SK-N-SH (cell line): ENCODE results near the gene DCLK1. TPM values are rescaled to one million over a fixed set of nuclear protein-coding genes. Genes with fewer than 3 reads are reported as not detected.

Experiments
- CTCF ChIA-PET: fragments of 300-600, 350-600 bp; formaldehyde crosslinking; extraction: SDS; loops from one replicate; lab custom pipeline; 2021; lab: Yijun Ruan, JAX
- POLR2A ChIA-PET: fragments of 350-600 bp; sonication (Branson Sonifier 250); formaldehyde crosslinking; extraction: SDS; loops from one replicate; lab custom pipeline; 2020; ENCODE audit warnings: antibody characterized with exemption, inconsistent platforms; lab: Yijun Ruan, JAX
- DNase-seq: peaks from one replicate; pipeline ENCODE4 v3.0.0; 2012
- H2AFZ ChIP-seq: fragments of 200-600 bp; sonication (generic); 2 replicates; pipeline ENCODE4 v1.8.1; 2016; ENCODE audit warnings: antibody characterized with exemption, mild to moderate bottlenecking, low read depth
- H3F3A ChIP-seq: fragments of 200-600 bp; sonication (generic); replicated peaks from 2 replicates; pipeline ENCODE3; 2016; ENCODE audit warnings: antibody characterized with exemption, mild to moderate bottlenecking; ENCODE audit not compliant: insufficient read depth
- H3K27ac ChIP-seq, 2 experiments: fragments of 200-500 bp in 1 of 2; fragments of 200-600 bp in 1 of 2; sonication (Bioruptor generic) in 1 of 2; sonication (generic), shearing (Covaris generic) in 1 of 2; 2 replicates each; pipeline versions ENCODE4 v1.5.1 to v1.6.1; 2014 to 2016; ENCODE audit warnings: low read depth in 2 of 2, inconsistent platforms in 1 of 2, low read length in 1 of 2, mild to moderate bottlenecking in 1 of 2, mixed read lengths in 1 of 2
- H3K27me3 ChIP-seq: fragments of 200-600 bp; sonication (generic), shearing (Covaris generic); 2 replicates; pipeline ENCODE4 v1.6.1; 2016; ENCODE audit warnings: mixed run types; ENCODE audit not compliant: insufficient read depth
- H3K36me3 ChIP-seq, 2 experiments: fragments of 200-500 bp in 1 of 2; fragments of 200-600 bp in 1 of 2; sonication (Bioruptor generic) in 1 of 2; sonication (generic) in 1 of 2; replicated peaks in 1 of 2; 2 replicates each; pipeline versions ENCODE3 to v1.5.1; 2014 to 2016; ENCODE audit warnings: low read length in 1 of 2, mild to moderate bottlenecking in 1 of 2; ENCODE audit not compliant: insufficient read depth in 2 of 2, control insufficient read depth in 1 of 2
- H3K4me1 ChIP-seq, 2 experiments: fragments of 200-500 bp in 1 of 2; fragments of 200-600 bp in 1 of 2; sonication (Bioruptor generic) in 1 of 2; sonication (generic), shearing (Covaris generic) in 1 of 2; 2 replicates each; pipeline versions ENCODE4 v1.5.1 to v1.6.1; 2014 to 2016; ENCODE audit warnings: low read depth in 1 of 2, low read length in 1 of 2, mixed run types in 1 of 2; ENCODE audit not compliant: insufficient read depth in 2 of 2, control insufficient read depth in 1 of 2
- H3K4me2 ChIP-seq: fragments of 200-600 bp; sonication (generic), shearing (Covaris generic); 2 replicates; pipeline ENCODE4 v1.6.1; 2017; ENCODE audit warnings: mixed run types
- H3K4me3 ChIP-seq, 2 experiments: fragments of 200-500 bp in 1 of 2; fragments of 200-600 bp in 1 of 2; sonication (Bioruptor generic) in 1 of 2; sonication (generic), shearing (Covaris generic) in 1 of 2; 2 replicates each; pipeline versions ENCODE4 v1.5.1 to v1.8.1; 2014 to 2016; ENCODE audit warnings: low read depth in 2 of 2, inconsistent platforms in 1 of 2, low read length in 1 of 2, mild to moderate bottlenecking in 1 of 2, mixed read lengths in 1 of 2, moderate library complexity in 1 of 2
- H3K79me2 ChIP-seq: fragments of 200-600 bp; sonication (generic); 2 replicates; pipeline ENCODE4 v1.8.1; 2017; ENCODE audit warnings: mild to moderate bottlenecking; ENCODE audit not compliant: insufficient read depth
- H3K9ac ChIP-seq: fragments of 200-600 bp; sonication (generic); 2 replicates; pipeline ENCODE4 v1.6.1; 2017; ENCODE audit warnings: mixed run types
- H3K9me2 ChIP-seq: fragments of 200-600 bp; sonication (generic); 2 replicates; pipeline ENCODE4 v1.6.1; 2017; ENCODE audit warnings: mixed run types
- H3K9me3 ChIP-seq: fragments of 200-600 bp; sonication (generic); 2 replicates; pipeline ENCODE4 v1.6.1; 2017; ENCODE audit warnings: mixed run types, mild to moderate bottlenecking, moderate library complexity
- H4K20me1 ChIP-seq: fragments of 200-600 bp; sonication (generic); 2 replicates; pipeline ENCODE4 v1.6.1; 2017; ENCODE audit warnings: mild to moderate bottlenecking, mixed run types; ENCODE audit not compliant: insufficient read depth
- EP300 ChIP-seq, 2 experiments: IDR thresholded peaks; 2 replicates each; pipeline versions ENCODE4 v1.4.0 to v1.6.1; 2012; ENCODE audit warnings: borderline replicate concordance in 1 of 2, low read depth in 1 of 2, low read length in 1 of 2
- EZH2phosphoT487 ChIP-seq: fragments of 200-600 bp; sonication (generic); IDR thresholded peaks from 2 replicates; pipeline ENCODE4 v1.6.1; 2017; ENCODE audit warnings: low read depth, mixed run types, mild to moderate bottlenecking, antibody characterized with exemption, moderate library complexity, borderline replicate concordance
- GABPA ChIP-seq: IDR thresholded peaks from 2 replicates; pipeline ENCODE4 v1.4.0; 2012; ENCODE audit warnings: low read depth, mild to moderate bottlenecking
- GATA2 ChIP-seq: sonication (generic); formaldehyde crosslinking; IDR thresholded peaks from 2 replicates; pipeline ENCODE4 v1.5.0; 2020; ENCODE audit warnings: mild to moderate bottlenecking, missing genetic modification reagents
- IRF3 ChIP-seq: fragments of 150-350 bp; IDR thresholded peaks from 2 replicates; pipeline ENCODE4 v1.6.1; 2016; ENCODE audit warnings: mild to moderate bottlenecking, low read depth, low read length
- MAX ChIP-seq: IDR thresholded peaks from 2 replicates; pipeline ENCODE4 v1.4.0; 2012; ENCODE audit warnings: low read depth
- MXI1 ChIP-seq: IDR thresholded peaks from 2 replicates; pipeline ENCODE4 v1.6.1; 2012; ENCODE audit warnings: mild to moderate bottlenecking, low read depth, low read length, improper control_type of control experiment
- NFIC ChIP-seq: IDR thresholded peaks from 2 replicates; pipeline ENCODE4 v1.4.0; 2012; ENCODE audit warnings: borderline replicate concordance
- NRF1 ChIP-seq: IDR thresholded peaks from 2 replicates; pipeline ENCODE4 v1.6.1; 2012; ENCODE audit warnings: low read depth, mild to moderate bottlenecking, low read length
- PBX3 ChIP-seq: IDR thresholded peaks from 2 replicates; pipeline ENCODE4; 2012
- RAD21 ChIP-seq: IDR thresholded peaks from 2 replicates; pipeline ENCODE4 v1.6.1; 2012; ENCODE audit warnings: mild to moderate bottlenecking, low read length
- SIN3A ChIP-seq: IDR thresholded peaks from 2 replicates; pipeline ENCODE4 v1.6.1; 2012; ENCODE audit warnings: low read depth, mild to moderate bottlenecking, low read length, moderate library complexity, borderline replicate concordance
- TAF1 ChIP-seq: IDR thresholded peaks from 2 replicates; pipeline ENCODE4 v1.6.1; 2012; ENCODE audit warnings: low read depth, mild to moderate bottlenecking, low read length, moderate library complexity, borderline replicate concordance
- TEAD4 ChIP-seq: IDR thresholded peaks from 2 replicates; pipeline ENCODE4 v1.4.0; 2012; ENCODE audit warnings: mild to moderate bottlenecking, borderline replicate concordance; ENCODE audit not compliant: insufficient read depth
- YY1 ChIP-seq: IDR thresholded peaks from 2 replicates; pipeline ENCODE4 v1.4.0; 2012; ENCODE audit warnings: low read depth, mild to moderate bottlenecking
- WGBS: methylation state at CpG from one replicate; pipeline ENCODE4 v1.1.6; 2017; ENCODE audit warnings: low lambda C conversion rate; 5-methylcytosine and 5-hydroxymethylcytosine counted together
- polyA plus RNA-seq, 3 experiments: library from polyadenylated mRNA; depleted of rRNA; stranded (reverse); fragments of >200 nt; gene quantifications; 2 replicates each; pipeline ENCODE4 v1.2.3, GENCODE V29; 2012

DCLK1 gene
- polyA plus RNA-seq, 1 of the 3 experiments (the other 2 are of a cell fraction) = 1.1 TPM

- no peak for TF ChIP-seq IRF3
Observed at GRCh38 chr13:35866801-35867200, 264.4 kb downstream of the DCLK1 start (continued).

GRCh38 chr13:35865341-35866240, 265.6 kb downstream of the DCLK1 start:
- DNase-seq = no peak
- Histone ChIP-seq H3K4me3 (no peak overlapping the region), H3F3A (no peaks in the 10 kb centered on the region), H3K9me2 (no peaks in the 10 kb centered on the region), H3K4me1 (peaks cover 0 to 3% of the 10 kb centered on the region in 2 experiments; a peak in 1 of 4 replicates), H3K9ac (no peak overlapping the region), H2AFZ (no peak overlapping the region), H3K4me2 (no peak overlapping the region), H3K27ac (no peak overlapping the region), H4K20me1 (no peaks in the 10 kb centered on the region), H3K27me3 (no peaks in the 10 kb centered on the region), H3K36me3 (no peaks in the 10 kb centered on the region), H3K79me2 (no peaks in the 10 kb centered on the region), H3K9me3 (no peaks in the 10 kb centered on the region)
- no peak for TF ChIP-seq EZH2phosphoT487
- TF ChIP-seq IRF3 = no peak
- TF ChIP-seq YY1 = no peak
- no peak for TF ChIP-seq MAX
- TF ChIP-seq TAF1 = no peak
- no peak for TF ChIP-seq NFIC
- TF ChIP-seq PBX3 = no peak
- TF ChIP-seq TEAD4 = no peak
- TF ChIP-seq GABPA = no peak
- no peak for TF ChIP-seq RAD21
- no peak for TF ChIP-seq NRF1
- no peak for TF ChIP-seq SIN3A
- no peak for TF ChIP-seq GATA2
- no peak for TF ChIP-seq MXI1
- no peak for TF ChIP-seq EP300 (IDR thresholded peaks at IDR 0.05; ENCODE audit: borderline replicate concordance in 1 of 2, low read depth in 1 of 2, low read length in 1 of 2)
- CTCF ChIA-PET = no interaction called here
- WGBS = 83% methylated on average over 4 of the region's 4 CpGs
- POLR2A ChIA-PET = interaction anchor here (0.6 kb wide), 1 partner anchor 402 kb away, joined by 3 read pairs; no protein-coding TSS in a partner anchor
